HL-60/S4 treated with phorbol 12-myristate 13-acetate at 8.2 ng/mL for 4 days and 3 days (cell line): ENCODE results near the gene PABPN1L.
"Not testable (repeated sequence)": the region's sequence is repeated elsewhere in the genome, so short reads cannot be mapped to it uniquely, and the experiment has no call there.

ENCODE experiments used
- in situ Hi-C: fragments of 300-500 bp; cut with MboI; formaldehyde crosslinking; loops from 2 replicates; pipeline ENCODE4 v1.15.0; 2022; ENCODE audit warnings: low sequenced_read_pairs

The PABPN1L gene

GRCh38 chr16:88833086-88833485 lies 33.4 kb downstream of the PABPN1L start:
- in situ Hi-C loops = no loop called here

GRCh38 chr16:88831838-88832237 lies 34.6 kb downstream of the PABPN1L start:
- in situ Hi-C loops = no loop called here

- in situ Hi-C loops = no loop called here
Observed at GRCh38 chr16:88830783-88831182, 35.7 kb downstream of the PABPN1L start.

GRCh38 chr16:88830258-88830657 lies 36.2 kb downstream of the PABPN1L start:
- in situ Hi-C loops = no loop called here

- in situ Hi-C loops = no loop called here
Observed at GRCh38 chr16:88828711-88829110, 37.7 kb downstream of the PABPN1L start.

GRCh38 chr16:88827727-88828126 lies 38.7 kb downstream of the PABPN1L start:
- in situ Hi-C loops = no loop called here

- in situ Hi-C loops = no loop called here
Observed at GRCh38 chr16:88826070-88826840, 40.2 kb downstream of the PABPN1L start.

- in situ Hi-C loops = no loop called here
Observed at GRCh38 chr16:88825146-88825545, 41.3 kb downstream of the PABPN1L start.

- in situ Hi-C loops = no loop called here
Observed at GRCh38 chr16:88824256-88825077, 42.0 kb downstream of the PABPN1L start.

GRCh38 chr16:88823646-88824045 lies 42.8 kb downstream of the PABPN1L start:
- in situ Hi-C loops = not testable (repeated sequence)

- in situ Hi-C loops = no loop called here
Observed at GRCh38 chr16:88822281-88823040, 44.0 kb downstream of the PABPN1L start.

GRCh38 chr16:88821168-88821850 lies 45.2 kb downstream of the PABPN1L start:
- in situ Hi-C loops = no loop called here

GRCh38 chr16:88820385-88821025 lies 46.0 kb downstream of the PABPN1L start:
- in situ Hi-C loops = no loop called here

GRCh38 chr16:88819126-88819525 lies 47.3 kb downstream of the PABPN1L start:
- in situ Hi-C loops = no loop called here

- in situ Hi-C loops = no loop called here
Observed at GRCh38 chr16:88818575-88818874, 47.9 kb downstream of the PABPN1L start.

- in situ Hi-C loops = no loop called here
Observed at GRCh38 chr16:88817785-88818574, 48.5 kb downstream of the PABPN1L start.

GRCh38 chr16:88816736-88817535 lies 49.5 kb downstream of the PABPN1L start:
- in situ Hi-C loops = no loop called here

- in situ Hi-C loops = no loop called here
Observed at GRCh38 chr16:88815901-88816589, 50.4 kb downstream of the PABPN1L start.
